Measurements from ENCODE around the gene PITPNM3. TPM values are rescaled to one million over a fixed set of nuclear protein-coding genes. Genes with fewer than 3 reads are reported as not detected.
A peak's percentile ranks its signal among the peaks of the same experiment; 100 is the strongest.

PITPNM3 gene
- polyA plus RNA-seq, 1 donor from 2014 or later, result 3.0 TPM

DNA sequence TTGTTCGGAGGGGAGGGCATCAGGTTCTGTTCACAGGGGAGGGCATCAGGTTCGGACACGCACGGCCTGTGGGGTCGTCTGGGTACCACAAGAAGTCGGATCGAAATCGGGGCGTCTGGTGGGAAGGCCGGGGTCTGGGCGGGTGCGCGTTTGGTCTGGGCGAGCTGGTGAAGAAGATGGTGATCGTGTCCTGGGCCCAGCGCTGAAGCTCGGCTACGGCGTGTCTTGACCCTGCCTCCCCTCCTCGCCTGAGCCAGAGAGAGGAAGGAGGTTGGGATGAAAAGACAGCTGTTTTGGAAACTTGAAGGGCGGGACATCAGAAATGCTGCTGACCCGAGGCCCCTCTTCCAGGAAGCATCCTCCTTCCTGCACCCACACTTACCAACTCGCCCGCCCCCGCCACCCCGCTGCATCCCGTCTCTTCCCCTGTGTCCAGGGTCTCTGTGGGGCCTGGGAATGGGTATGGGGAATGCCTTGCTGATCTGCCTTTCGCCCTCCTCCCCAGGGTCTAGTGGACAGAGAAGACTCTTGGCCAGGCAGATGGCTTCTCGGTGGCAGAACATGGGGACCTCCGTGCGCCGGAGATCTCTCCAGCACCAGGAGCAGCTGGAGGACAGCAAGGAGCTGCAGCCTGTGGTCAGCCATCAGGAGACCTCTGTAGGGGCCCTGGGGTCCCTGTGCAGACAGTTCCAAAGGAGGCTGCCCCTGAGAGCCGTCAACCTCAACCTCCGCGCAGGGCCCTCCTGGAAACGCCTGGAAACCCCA lies 111.6 kb downstream of the PITPNM3 start:
- H3K36me3 ChIP-seq (ENCODE audit: insufficient read depth, low read length), result no peaks in the 10 kb centered on the region
- TF ChIP-seq SMC3 (conservative IDR thresholded peaks at IDR 0.05; ENCODE audit: poor library complexity) (no peak), EZH2 (IDR thresholded peaks at IDR 0.05; ENCODE audit: borderline replicate concordance, insufficient read depth, low read length, poor library complexity, severe bottlenecking) (no peak), POLR2AphosphoS5 (IDR thresholded peaks at IDR 0.05) (no peak), RAD21 (conservative IDR thresholded peaks at IDR 0.05) (no peak), EP300 (conservative IDR thresholded peaks at IDR 0.05; ENCODE audit: poor library complexity, severe bottlenecking) (no peak), REST (IDR thresholded peaks at IDR 0.05; ENCODE audit: borderline replicate concordance) (no peak), MXI1 (conservative IDR thresholded peaks at IDR 0.05; ENCODE audit: poor library complexity, severe bottlenecking) (no peak), TAF1 (IDR thresholded peaks at IDR 0.05; ENCODE audit: low read depth) (no peak)
- TF ChIP-seq, protein P1, sequence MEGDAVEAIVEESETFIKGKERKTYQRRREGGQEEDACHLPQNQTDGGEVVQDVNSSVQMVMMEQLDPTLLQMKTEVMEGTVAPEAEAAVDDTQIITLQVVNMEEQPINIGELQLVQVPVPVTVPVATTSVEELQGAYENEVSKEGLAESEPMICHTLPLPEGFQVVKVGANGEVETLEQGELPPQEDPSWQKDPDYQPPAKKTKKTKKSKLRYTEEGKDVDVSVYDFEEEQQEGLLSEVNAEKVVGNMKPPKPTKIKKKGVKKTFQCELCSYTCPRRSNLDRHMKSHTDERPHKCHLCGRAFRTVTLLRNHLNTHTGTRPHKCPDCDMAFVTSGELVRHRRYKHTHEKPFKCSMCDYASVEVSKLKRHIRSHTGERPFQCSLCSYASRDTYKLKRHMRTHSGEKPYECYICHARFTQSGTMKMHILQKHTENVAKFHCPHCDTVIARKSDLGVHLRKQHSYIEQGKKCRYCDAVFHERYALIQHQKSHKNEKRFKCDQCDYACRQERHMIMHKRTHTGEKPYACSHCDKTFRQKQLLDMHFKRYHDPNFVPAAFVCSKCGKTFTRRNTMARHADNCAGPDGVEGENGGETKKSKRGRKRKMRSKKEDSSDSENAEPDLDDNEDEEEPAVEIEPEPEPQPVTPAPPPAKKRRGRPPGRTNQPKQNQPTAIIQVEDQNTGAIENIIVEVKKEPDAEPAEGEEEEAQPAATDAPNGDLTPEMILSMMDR (IDR thresholded peaks at IDR 0.05; ENCODE audit: poor library complexity, severe bottlenecking), result no peak
- H3K27me3 ChIP-seq (ENCODE audit: insufficient read depth, low read depth, low read length), result no peaks in the 10 kb centered on the region
- H3F3A ChIP-seq (ENCODE audit: insufficient read depth, low read length, poor library complexity, severe bottlenecking), result no peaks in the 10 kb centered on the region
- H3K79me2 ChIP-seq (replicated peaks; ENCODE audit: insufficient read depth, low read length), result no peaks in the 10 kb centered on the region
- H3K9me2 ChIP-seq (ENCODE audit: insufficient read depth, low read length), result no peaks in the 10 kb centered on the region
- H3K9me3 ChIP-seq (ENCODE audit: low read length), result no peaks in the 10 kb centered on the region
- peak overlapping the region; percentile 83 for H3K4me3 ChIP-seq (ENCODE audit: low read length)
- H3K27ac ChIP-seq (ENCODE audit: low read length), result no peak overlapping the region
- peak overlapping the region; percentile 73 for H3K4me2 ChIP-seq (ENCODE audit: low read length)
- H3K9ac ChIP-seq (ENCODE audit: low read length), result no peak overlapping the region
- H4K20me1 ChIP-seq (ENCODE audit: insufficient read depth), result no peaks in the 10 kb centered on the region
- no peak overlapping the region for H2AFZ ChIP-seq (ENCODE audit: low read depth, low read length)

GRCh38 chr17:6443692-6444570 lies 112.4 kb downstream of the PITPNM3 start, which contains the start of gene PIMREG:
PIMREG (plus strand) TSS chr17:6444455; CDS start chr17:6445111, 656 bp downstream.
- Histone ChIP-seq H3K9ac (ENCODE audit: low read length) (peak within 1 kb of the TSS; percentile 93), H3K27ac (ENCODE audit: low read length) (peak within 1 kb of the TSS; percentile 93), H3K27me3 (ENCODE audit: insufficient read depth, low read depth, low read length) (no peaks in the 10 kb centered on the region), H3F3A (ENCODE audit: insufficient read depth, low read length, poor library complexity, severe bottlenecking) (no peaks in the 10 kb centered on the region), H3K4me3 (ENCODE audit: low read length) (peak within 1 kb of the TSS; percentile 83), H4K20me1 (ENCODE audit: insufficient read depth) (no peaks in the 10 kb centered on the region), H3K4me2 (ENCODE audit: low read length) (peak within 1 kb of the TSS; percentile 73), H3K79me2 (replicated peaks; ENCODE audit: insufficient read depth, low read length) (no peaks in the 10 kb centered on the region), H3K9me3 (ENCODE audit: low read length) (no peaks in the 10 kb centered on the region), H2AFZ (ENCODE audit: low read depth, low read length) (peak within 1 kb of the TSS; percentile 92), H3K36me3 (ENCODE audit: insufficient read depth, low read length) (no peaks in the 10 kb centered on the region), H3K9me2 (ENCODE audit: insufficient read depth, low read length) (no peaks in the 10 kb centered on the region)
- TF ChIP-seq SMC3 (conservative IDR thresholded peaks at IDR 0.05; ENCODE audit: poor library complexity) (no peak), REST (IDR thresholded peaks at IDR 0.05; ENCODE audit: borderline replicate concordance) (peak; percentile 75), TAF1 (IDR thresholded peaks at IDR 0.05; ENCODE audit: low read depth) (peak; percentile 82), MXI1 (conservative IDR thresholded peaks at IDR 0.05; ENCODE audit: poor library complexity, severe bottlenecking) (peak; percentile 98), EP300 (conservative IDR thresholded peaks at IDR 0.05; ENCODE audit: poor library complexity, severe bottlenecking) (no peak), EZH2 (IDR thresholded peaks at IDR 0.05; ENCODE audit: borderline replicate concordance, insufficient read depth, low read length, poor library complexity, severe bottlenecking) (no peak), RAD21 (conservative IDR thresholded peaks at IDR 0.05) (peak; percentile 30), POLR2AphosphoS5 (IDR thresholded peaks at IDR 0.05) (peak; percentile 98)
- TF ChIP-seq, protein P1 (IDR thresholded peaks at IDR 0.05; ENCODE audit: poor library complexity, severe bottlenecking), result no peak
